NCI-H1417 (cell line): ENCODE results near the gene DLG2.

Experiments
- DNase-seq, 3 experiments: peaks; one replicate each; lab custom pipeline; 2025; lab: John Stamatoyannopoulos, UW

The DLG2 gene

GRCh38 chr11:84780689-84781293 is 846.4 kb downstream of the DLG2 start:
- peak; percentile 23 to 75 (median 38) for DNase-seq

DNA sequence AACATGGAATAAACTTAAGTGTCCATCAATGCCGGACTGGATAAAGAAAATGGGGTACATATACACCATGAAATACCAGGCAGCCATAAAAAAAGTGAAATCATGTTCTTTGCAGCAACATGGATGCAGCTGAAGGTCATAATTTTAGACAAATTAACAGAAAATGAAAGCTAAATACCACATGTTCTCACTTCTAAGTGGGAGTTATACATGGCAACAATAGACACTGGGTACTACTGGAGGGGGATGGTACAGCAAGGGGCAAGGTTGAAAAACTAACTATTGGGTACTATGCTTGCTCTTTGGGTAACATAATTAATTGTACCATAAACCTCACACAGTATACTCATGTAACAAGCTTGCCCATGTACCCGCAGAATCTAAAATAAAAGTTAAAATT is 851.6 kb downstream of the DLG2 start:
- no peak for DNase-seq

DNA sequence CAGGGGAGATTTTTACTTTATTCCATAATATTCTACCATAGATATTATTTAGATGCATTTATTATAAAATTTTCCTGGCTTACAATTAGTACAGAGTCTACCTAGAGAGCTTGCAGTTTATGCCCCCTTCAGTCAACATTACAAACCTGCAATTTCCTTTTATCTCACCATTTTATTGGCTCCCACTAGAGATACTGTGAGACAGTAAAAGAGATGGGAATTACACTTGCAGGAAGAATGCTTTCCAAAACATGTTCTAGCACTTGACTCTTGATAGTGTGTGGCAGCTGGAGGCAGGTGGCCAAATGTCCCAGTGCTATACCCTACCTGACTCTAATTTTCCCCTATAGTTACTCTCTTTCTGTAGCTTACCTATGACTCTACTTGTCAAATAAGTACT is 863.2 kb downstream of the DLG2 start:
- DNase-seq = no peak

- DNase-seq = no peak
Observed at GRCh38 chr11:84757711-84758110, 869.4 kb downstream of the DLG2 start.

GRCh38 chr11:84751371-84751770 is 875.8 kb downstream of the DLG2 start:
- DNase-seq = no peak

DNA sequence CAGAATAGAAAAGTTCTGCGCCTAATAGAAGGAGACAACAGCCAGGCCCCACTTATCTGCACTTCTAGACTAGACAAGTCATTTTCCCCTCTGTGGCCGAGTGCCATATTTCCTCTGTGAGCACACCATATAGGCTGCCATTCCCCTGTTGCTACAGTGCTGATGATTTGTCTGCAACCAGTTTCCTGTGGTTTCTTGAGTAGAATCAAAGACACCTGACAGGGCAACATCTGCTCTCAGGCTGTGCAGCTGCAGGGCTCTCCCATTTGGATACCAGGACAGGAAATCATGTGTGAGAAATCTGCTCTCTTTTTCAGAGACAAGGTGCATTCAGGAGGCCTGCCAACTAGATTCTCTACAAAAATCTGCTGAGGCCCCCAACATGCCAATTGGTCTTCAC is 879.3 kb downstream of the DLG2 start:
- no peak for DNase-seq

GRCh38 chr11:84740050-84740449 is 887.1 kb downstream of the DLG2 start:
- no peak for DNase-seq

DNA sequence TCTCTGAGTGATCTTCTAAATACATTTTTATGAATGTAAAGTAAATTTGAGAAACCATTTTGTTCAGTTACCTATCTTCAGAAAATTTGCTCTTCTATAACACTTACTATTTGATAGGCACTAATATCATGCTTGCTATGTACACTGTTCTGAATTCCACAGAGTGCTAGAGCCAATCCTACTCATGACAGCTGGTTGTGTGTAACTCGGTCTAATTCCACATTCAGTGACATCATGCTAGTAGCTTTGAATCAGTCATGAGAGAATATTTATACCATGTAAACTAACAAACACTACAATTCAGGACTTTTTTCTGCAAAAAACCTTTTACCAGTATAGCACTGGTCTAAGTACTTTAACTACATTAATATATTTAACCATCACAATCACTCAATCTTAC is 902.9 kb downstream of the DLG2 start:
- no peak for DNase-seq

- DNase-seq = peak in 2 of 3 experiments; percentile 13 to 58
Observed at GRCh38 chr11:84722583-84723108, 904.5 kb downstream of the DLG2 start.

- peak in 2 of 3 experiments; percentile 19 to 55 for DNase-seq
Observed at GRCh38 chr11:84721561-84721961, 905.6 kb downstream of the DLG2 start.

GRCh38 chr11:84720706-84721402 is 906.3 kb downstream of the DLG2 start:
- peak in 2 of 3 experiments; percentile 72 to 81 for DNase-seq

DNA sequence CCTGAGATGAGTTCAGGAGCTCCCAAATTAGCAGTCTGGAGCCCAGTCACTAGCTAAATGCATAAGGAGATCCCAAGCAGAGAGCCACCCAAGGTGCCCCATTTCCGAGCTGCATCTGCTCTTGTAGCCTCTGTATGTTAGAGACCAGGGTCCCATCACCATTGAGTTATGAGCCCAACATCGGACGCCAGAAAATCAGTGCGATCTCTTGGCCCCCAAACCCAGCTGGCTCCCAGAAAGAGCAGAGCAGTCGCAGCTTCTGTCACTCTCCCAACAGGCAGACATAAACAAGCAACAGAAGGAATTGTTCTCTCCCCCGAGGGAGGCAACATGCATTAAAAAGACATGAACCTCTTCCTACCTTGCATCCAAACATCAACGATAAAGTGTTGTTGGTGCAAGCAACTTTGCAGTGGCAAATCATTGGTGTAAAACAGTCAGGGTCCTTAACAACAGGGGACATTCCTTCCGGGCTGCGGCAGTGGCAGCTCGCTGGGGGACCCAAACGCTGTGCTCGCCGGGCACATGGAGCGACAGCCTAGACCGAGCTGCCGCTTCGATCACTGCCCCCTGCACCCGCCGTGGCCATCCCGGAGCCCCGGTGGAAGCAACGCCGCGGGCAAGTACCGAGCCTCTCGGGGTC is 907.1 kb downstream of the DLG2 start:
- DNase-seq = peak; percentile 10 to 74 (median 53)

- DNase-seq = peak in 2 of 3 experiments; percentile 37 to 67
Observed at GRCh38 chr11:84714316-84714780, 912.8 kb downstream of the DLG2 start.

DNA sequence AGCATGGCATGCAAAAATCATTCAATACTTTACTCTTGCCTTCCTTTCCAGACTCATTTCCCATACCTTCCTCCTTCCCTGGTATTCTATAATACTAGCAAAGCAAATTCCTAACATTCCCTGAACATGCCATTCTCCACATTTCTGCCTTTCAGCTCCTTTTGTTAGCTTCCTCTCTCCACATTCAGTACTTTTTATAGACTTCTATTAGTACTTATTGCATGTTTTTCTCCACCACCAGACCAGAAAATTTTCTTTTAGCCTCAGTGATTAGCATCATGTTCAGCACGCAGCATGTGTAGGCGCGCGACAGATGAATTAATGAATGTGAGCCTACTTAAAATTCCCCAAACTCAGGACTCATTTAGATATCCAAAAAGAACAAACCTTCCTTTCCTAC is 935.3 kb downstream of the DLG2 start:
- no peak for DNase-seq

DNA sequence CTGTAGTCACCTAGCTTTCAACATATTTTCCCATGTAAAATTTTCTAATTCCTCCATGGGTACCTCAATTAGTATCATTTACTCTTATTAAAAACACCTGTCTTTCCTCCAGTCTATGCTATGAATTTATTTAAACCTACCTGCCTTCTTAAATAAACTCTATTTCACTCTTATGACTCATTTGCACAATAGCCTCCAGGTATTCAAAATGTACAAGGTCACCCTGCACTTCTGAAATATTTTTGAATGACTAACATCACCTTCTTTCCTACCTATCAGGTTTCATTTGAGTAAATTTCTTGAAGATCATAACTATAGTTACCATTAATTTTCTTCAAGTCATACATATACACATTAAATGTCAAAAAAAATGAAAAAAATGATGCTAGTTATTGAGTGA is 939.7 kb downstream of the DLG2 start:
- DNase-seq = no peak

- DNase-seq = no peak
Observed at GRCh38 chr11:84686716-84687115, 940.4 kb downstream of the DLG2 start.

- no peak for DNase-seq
Observed at GRCh38 chr11:84685976-84686375, 941.2 kb downstream of the DLG2 start.

- no peak for DNase-seq
Observed at GRCh38 chr11:84685149-84685548, 942.0 kb downstream of the DLG2 start.

- DNase-seq = peak in 2 of 3 experiments; percentile 27 to 55
Observed at GRCh38 chr11:84681456-84681855, 945.7 kb downstream of the DLG2 start.

DNA sequence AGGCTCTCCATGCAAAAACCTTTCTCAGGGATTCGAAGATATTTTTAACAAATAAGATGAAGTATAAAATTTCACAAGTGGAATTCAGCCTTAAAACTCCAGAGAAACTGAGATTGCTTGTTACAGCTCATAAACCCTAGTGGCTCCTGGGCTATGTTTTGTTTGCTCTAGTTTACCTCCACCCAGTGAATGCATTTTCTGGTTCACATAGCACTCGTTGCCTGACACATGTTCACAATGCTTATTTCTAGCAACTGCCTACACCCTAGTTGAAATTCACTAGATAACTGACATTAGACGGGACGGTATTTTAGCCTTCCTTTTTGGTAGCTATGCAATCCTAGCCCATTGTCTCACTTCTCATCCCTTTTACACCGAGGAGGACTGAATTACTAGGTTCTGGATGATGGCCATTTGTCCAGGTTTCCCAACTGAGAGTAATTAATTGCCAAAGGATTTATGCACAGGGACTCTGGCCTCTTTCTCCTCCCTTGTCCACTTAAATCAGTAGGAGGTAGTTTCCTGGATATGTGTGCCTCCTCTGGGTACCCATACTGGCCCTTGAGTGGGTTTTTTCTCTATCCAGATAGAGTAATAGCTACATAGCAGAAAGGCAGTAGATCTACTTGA is 951.6 kb downstream of the DLG2 start:
- DNase-seq = peak in 1 of 3 experiments; percentile 29

GRCh38 chr11:84673753-84674152 is 953.4 kb downstream of the DLG2 start:
- peak in 1 of 3 experiments; percentile 63 for DNase-seq

DNA sequence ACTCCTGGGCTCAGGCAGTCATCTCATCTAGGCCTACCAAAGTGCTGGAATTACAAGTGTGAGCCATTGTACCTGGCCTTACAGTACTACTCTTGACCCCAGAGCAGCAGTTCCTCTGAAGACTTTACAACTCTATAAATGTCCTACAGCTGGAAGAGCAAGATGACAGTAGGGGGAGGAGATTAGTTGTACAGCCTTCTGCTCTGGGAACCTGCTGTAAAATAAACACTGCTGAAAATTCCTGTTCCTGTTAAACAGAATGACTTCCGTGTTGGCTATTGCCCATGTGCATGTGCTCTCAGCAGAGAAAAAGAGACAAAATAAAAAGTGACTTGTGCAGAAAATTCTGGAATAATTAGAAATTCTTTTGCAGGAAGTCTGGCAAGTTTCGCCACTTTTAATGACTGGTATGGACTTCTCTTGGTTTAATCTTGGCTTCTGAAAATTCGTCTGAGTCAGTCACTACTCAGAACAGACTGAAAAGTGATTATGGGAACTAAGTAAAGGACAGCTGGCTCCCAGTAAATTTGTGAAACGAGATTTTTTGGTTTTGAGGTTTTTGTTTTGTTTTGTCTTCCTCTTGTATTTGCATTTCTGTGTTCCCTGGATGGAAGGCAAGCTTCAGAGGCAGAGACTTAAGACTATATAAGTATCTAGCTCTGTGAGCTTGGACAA is 955.7 kb downstream of the DLG2 start:
- no peak for DNase-seq
